ENCODE measurements around the gene DUSP14. TPM values are rescaled to one million over a fixed set of nuclear protein-coding genes. Genes with fewer than 3 reads are reported as not detected.
A peak's percentile ranks its signal among the peaks of the same experiment; 100 is the strongest.

The DUSP14 gene
- total RNA-seq, 4 donors from 2014 or later = 2.2 to 2.7 (median 2.6) TPM

DNA sequence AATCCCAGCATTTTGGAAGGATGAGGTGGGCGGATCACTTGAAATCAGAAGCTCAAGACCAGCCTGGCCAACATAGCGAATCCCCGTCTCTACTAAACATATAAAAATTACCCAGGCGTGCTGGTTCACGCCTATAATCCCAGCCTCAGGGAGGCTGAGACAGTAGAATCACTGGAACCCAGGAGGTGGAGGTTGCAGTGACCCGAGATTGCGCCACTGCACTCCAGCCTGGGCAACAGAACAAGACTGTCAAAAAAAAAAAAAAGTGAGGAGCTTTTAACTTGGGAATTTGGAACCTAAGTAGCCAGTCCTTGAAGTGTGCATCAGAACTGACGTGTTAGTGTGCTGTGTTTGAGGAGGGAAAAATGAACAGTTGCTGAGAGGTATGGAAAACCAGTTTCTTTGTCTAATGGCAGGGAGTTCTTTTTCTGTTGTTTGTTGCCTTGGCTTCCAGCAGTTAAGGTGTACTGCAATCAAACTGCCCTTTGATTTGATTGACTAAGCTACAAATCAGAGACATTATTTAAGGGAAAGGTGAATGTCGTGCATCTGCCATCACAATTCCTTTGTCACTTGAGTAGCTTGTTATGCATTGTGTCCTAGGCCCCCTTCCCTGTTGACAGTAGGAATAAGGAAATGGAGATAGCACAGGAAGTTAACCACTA is 8.6 kb upstream of the DUSP14 start:
- peaks cover 0 to 5% (median 0%) of the 10 kb centered on the region in 4 donors for H3K4me1 ChIP-seq
- TF ChIP-seq, protein P1, sequence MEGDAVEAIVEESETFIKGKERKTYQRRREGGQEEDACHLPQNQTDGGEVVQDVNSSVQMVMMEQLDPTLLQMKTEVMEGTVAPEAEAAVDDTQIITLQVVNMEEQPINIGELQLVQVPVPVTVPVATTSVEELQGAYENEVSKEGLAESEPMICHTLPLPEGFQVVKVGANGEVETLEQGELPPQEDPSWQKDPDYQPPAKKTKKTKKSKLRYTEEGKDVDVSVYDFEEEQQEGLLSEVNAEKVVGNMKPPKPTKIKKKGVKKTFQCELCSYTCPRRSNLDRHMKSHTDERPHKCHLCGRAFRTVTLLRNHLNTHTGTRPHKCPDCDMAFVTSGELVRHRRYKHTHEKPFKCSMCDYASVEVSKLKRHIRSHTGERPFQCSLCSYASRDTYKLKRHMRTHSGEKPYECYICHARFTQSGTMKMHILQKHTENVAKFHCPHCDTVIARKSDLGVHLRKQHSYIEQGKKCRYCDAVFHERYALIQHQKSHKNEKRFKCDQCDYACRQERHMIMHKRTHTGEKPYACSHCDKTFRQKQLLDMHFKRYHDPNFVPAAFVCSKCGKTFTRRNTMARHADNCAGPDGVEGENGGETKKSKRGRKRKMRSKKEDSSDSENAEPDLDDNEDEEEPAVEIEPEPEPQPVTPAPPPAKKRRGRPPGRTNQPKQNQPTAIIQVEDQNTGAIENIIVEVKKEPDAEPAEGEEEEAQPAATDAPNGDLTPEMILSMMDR (IDR thresholded peaks at IDR 0.05) = no peak
- TF ChIP-seq POLR2A (IDR thresholded peaks at IDR 0.05) = no peak
- no peak for DNase-seq
- peaks cover 0 to 40% (median 0%) of the 10 kb centered on the region in 3 donors for H3K36me3 ChIP-seq
- H3K9me3 ChIP-seq = no peaks in the 10 kb centered on the region
- no peak overlapping the region for H3K27ac ChIP-seq
- no peak overlapping the region for H3K4me3 ChIP-seq
- no peaks in the 10 kb centered on the region for H3K27me3 ChIP-seq

DNA sequence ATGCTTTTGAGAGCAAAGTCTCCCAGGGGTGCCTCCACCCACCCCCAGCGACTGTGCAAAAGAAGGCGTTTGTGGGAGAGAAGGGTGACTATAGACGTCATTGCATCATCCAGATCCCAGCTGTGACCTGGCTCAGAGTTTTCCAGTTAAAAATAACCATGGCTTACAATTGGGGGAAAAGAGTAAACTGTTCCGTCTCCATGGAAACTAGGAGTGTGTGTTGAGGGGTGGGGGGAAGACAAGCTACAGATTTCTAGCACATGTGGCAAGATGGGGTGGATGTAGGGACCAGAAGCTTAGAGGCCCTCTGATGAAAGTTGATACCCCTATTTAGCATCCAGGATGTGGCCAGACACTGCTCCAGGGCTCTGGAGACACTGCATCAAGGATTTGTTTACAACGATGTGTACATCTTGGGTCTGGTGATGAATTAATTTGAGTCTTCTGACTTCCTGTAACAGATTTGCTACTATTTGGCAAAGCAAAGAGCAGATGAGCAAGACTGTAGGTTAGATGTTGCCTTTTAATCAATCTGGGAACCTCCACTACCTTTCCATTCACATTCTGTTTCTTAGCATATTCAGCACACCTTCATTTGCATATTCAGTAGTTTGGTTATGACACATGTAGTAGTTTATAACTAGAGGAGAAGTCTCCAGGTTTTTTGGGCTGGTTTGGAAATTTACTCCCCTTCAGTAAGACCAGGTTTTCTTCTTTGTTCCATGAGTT is 6.2 kb upstream of the DUSP14 start:
- peaks cover 0 to 18% (median 0%) of the 10 kb centered on the region in 3 donors for H3K36me3 ChIP-seq
- TF ChIP-seq POLR2A (IDR thresholded peaks at IDR 0.05) = no peak
- TF ChIP-seq, protein P1 (IDR thresholded peaks at IDR 0.05) = no peak
- no peaks in the 10 kb centered on the region for H3K9me3 ChIP-seq
- DNase-seq = no peak
- no peak overlapping the region for H3K4me3 ChIP-seq
- H3K27ac ChIP-seq = peak overlapping the region in 2 of 4 donors; percentile 21 to 48
- peaks cover 0 to 13% (median 0%) of the 10 kb centered on the region in 4 donors for H3K4me1 ChIP-seq
- no peaks in the 10 kb centered on the region for H3K27me3 ChIP-seq

DNA sequence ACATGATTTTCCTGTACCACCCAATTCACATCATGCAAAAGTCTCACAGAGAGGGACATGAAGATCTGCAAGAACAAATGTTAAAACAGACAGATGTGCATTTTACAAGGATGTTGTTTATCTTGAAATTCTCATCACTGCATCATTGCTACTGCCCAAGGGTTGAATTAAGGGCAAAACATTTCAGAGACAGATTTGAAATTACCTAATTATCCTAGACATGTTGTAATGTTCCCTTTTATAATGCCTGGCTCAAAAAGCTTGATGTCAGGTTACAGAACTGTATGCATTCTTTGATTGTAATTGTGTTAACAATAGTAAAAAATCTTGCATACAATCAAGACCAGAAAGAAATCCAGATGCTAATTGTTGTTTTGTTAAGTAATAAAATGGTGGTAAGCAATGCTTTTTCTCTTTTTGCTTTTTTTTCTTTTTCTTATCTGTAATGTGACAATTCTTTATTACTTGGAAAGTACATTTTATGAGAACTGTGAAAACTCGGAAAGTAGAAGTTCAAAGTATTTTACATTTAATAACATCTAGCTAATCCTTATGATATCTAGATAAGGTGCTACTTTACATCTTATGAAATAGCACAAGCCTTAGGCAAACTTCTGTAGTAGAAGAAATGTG is 3.6 kb upstream of the DUSP14 start:
- TF ChIP-seq, protein P1 (IDR thresholded peaks at IDR 0.05) = no peak
- no peak for TF ChIP-seq POLR2A (IDR thresholded peaks at IDR 0.05)
- peaks cover 0 to 20% (median 0%) of the 10 kb centered on the region in 4 donors for H3K4me1 ChIP-seq
- H3K36me3 ChIP-seq = no peaks in the 10 kb centered on the region
- no peak overlapping the region for H3K27ac ChIP-seq
- H3K9me3 ChIP-seq = no peaks in the 10 kb centered on the region
- no peak overlapping the region for H3K4me3 ChIP-seq
- no peak for DNase-seq
- no peaks in the 10 kb centered on the region for H3K27me3 ChIP-seq

DNA sequence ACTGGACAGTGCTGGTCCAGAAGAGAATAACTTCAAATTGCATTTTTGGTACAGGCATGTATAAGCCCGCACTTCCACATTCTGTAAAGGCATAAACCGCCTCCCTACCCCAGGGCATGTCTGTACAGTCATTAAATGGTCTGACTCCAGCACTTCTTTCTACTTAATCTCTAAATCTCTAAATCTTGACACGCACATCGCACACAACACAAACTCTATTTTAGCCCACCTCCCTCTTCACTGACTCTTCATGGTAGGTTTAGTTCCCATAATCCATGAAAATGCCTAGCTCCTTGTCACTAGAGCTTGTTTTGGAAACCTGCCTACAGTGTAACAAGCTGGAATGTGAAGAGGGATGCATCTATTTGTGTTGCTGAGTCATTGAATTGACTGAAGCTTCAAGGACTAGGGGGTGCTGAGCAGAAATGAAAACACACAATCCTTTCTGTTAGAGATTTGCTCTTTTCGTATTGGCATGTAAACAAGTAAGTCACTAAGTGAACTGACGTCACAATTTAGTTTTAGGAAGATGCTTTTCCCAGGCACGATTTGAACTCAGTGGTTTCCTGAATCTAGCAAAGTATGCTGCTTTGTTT is 1.6 kb upstream of the DUSP14 start:
- no peak for DNase-seq
- peaks cover 0 to 23% (median 0%) of the 10 kb centered on the region in 4 donors for H3K4me1 ChIP-seq
- no peak for TF ChIP-seq POLR2A (IDR thresholded peaks at IDR 0.05)
- TF ChIP-seq, protein P1 (IDR thresholded peaks at IDR 0.05) = no peak
- peak overlapping the region in 2 of 4 donors; percentile 69 to 93 for H3K4me3 ChIP-seq
- peak overlapping the region in 3 of 4 donors; percentile 26 to 90 (median 86) for H3K27ac ChIP-seq
- H3K9me3 ChIP-seq = no peaks in the 10 kb centered on the region
- H3K27me3 ChIP-seq = no peaks in the 10 kb centered on the region
- H3K36me3 ChIP-seq = no peaks in the 10 kb centered on the region

DNA sequence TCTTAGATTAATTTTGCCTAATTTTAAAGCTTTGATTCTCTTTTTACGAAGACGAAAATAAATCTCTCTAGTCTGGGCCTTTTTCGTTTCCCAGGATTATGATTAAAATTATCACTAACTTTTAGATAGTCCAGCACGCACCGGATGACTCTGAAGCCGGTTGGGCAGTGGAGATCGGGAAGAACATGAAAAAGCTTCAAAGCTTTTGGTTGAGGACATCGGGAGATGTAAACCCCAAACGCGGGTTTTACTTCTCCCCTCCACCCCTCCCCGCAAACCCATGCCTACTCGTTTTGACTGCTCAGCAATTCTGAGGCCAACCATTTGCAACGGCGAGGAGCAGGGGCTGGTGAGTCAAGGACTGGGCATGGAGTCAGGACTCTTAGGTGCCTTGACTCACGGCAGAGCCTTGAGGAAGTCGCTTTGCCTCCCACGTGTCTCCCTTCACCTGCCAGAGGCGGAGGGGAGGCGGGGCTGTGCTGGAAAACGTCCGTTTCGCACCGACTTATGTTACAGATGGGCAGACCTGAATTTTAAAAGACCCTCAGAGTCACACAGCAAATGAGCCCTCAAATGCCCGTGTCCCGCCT is 989 bp upstream of the DUSP14 start:
- Histone ChIP-seq H3K4me1 (peaks cover 0 to 21% (median 0%) of the 10 kb centered on the region in 4 donors), H3K27me3 (no peaks in the 10 kb centered on the region), H3K9me3 (no peaks in the 10 kb centered on the region)

More for the DNA sequence above, 989 bp upstream of the DUSP14 start:
- peak; percentile 65 to 90 (median 79) for DNase-seq
- H3K27ac ChIP-seq = peak overlapping the region; percentile 81 to 90 (median 84)
- TF ChIP-seq POLR2A (IDR thresholded peaks at IDR 0.05) = no peak
- TF ChIP-seq, protein P1 (IDR thresholded peaks at IDR 0.05) = no peak
- peak overlapping the region; percentile 68 to 93 (median 70) for H3K4me3 ChIP-seq
- no peaks in the 10 kb centered on the region for H3K36me3 ChIP-seq
